GM06990 (cell line): ENCODE results near the gene SYT7.

Experiments
- DNase-seq: peaks from one replicate; pipeline ENCODE4 v3.0.0-alpha.2; 2011; ENCODE audit not compliant: insufficient read length; ENCODE audit errors: extremely low read depth
- H3K27me3 ChIP-seq: replicated peaks from 2 replicates; pipeline ENCODE4 v1.6.0; 2011; ENCODE audit warnings: low read length; ENCODE audit not compliant: control insufficient read depth, insufficient read depth
- H3K36me3 ChIP-seq: 2 replicates; pipeline ENCODE4 v1.5.1; 2011; ENCODE audit warnings: low read length; ENCODE audit not compliant: control insufficient read depth, insufficient read depth
- H3K4me3 ChIP-seq: replicated peaks from 2 replicates; pipeline ENCODE4 v1.5.1; 2011; ENCODE audit warnings: low read depth, mild to moderate bottlenecking, control low read depth, low read length
- TF ChIP-seq, protein P1 (sequence below): IDR thresholded peaks from 2 replicates; pipeline ENCODE4 v1.5.1; 2011; ENCODE audit warnings: low read length, control low read depth, mild to moderate bottlenecking, inconsistent platforms; ENCODE audit not compliant: insufficient read depth, poor library complexity, severe bottlenecking

The SYT7 gene

DNA sequence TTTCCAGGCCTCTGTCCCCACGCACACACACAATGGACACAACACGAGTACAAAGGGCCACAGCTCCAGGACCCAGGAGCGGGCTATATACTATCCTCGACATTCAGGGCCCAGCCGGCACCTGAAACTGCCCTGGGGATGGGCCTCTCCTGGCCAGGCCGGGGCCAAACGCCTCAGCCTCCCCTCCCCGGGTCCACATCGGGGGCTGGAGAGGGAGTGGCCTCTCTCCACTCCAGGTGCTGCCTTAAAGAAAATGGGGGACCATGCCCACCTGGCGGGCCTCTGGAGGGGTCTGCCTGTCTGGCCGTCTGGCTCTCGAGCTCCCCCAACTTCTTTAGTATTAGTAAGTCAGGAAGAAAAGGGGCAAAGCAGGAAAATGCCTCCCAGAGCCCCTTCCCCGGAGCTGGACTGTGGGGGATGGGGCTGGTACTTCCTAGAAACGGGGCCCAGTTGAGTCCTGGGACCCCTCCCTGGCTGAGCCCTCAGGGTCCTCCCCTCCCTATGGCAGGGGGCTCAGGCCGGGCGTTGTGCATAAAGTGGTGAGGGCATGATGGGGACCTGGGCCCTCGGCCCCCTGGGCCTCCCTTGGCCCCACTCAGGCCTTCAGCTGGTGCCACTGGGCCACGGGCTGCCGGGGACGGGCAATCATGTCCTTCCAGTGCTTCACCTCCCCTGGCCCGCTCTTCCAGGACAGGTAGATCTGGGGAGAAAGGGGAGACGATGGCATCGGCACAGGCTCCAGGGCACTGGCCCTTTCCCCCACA, 62.7 kb downstream of the SYT7 start:
- TF ChIP-seq, protein P1, sequence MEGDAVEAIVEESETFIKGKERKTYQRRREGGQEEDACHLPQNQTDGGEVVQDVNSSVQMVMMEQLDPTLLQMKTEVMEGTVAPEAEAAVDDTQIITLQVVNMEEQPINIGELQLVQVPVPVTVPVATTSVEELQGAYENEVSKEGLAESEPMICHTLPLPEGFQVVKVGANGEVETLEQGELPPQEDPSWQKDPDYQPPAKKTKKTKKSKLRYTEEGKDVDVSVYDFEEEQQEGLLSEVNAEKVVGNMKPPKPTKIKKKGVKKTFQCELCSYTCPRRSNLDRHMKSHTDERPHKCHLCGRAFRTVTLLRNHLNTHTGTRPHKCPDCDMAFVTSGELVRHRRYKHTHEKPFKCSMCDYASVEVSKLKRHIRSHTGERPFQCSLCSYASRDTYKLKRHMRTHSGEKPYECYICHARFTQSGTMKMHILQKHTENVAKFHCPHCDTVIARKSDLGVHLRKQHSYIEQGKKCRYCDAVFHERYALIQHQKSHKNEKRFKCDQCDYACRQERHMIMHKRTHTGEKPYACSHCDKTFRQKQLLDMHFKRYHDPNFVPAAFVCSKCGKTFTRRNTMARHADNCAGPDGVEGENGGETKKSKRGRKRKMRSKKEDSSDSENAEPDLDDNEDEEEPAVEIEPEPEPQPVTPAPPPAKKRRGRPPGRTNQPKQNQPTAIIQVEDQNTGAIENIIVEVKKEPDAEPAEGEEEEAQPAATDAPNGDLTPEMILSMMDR = no peak
- Histone ChIP-seq H3K4me3 (no peak overlapping the region), H3K36me3 (no peaks in the 10 kb centered on the region), H3K27me3 (peaks cover 1% of the 10 kb centered on the region)
- DNase-seq = no peak

DNA sequence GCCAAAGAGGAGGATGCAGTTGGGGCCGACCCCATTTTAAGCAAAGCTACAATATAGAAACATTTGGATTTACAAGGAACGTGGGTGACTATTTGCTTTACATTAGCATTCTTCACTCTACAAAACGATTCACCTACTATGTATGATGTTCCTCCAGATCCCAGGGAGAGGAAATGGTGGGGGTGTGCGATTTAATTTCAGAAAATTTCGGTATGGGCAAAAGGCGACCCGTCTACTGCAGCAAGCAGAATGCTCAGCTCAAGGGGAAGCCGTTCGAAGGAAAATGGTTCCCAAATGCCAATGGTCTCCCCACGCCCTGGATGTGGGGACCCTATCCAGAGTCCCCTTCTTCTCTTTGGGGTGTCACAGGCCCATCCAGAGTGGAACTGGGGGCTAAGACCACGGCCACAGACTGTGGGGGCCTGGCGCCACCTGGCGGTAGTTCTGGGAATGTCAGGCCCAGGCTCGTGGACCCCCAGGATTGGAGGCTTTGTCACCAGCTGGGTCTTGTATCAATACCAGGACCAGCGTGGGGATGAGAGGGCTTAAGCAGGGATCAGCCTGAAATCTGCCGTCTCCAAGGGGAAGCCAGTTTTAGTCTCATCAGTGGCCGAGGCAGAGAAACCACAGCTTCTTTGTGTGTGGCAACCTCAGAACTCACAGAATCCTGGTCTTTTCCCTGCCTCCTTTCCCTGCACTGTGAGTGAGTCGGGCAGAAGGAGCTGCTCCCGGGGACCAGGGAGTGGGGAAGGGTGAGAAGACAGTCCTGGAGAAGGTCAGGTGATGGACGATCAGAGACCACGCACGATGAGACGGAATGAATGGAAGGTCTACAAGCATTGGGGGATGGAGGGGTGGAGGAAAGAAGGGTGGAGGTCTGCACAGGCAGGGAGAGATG, 64.0 kb downstream of the SYT7 start:
- peaks cover 1% of the 10 kb centered on the region for H3K27me3 ChIP-seq
- peak; percentile 54 for DNase-seq
- H3K36me3 ChIP-seq = no peaks in the 10 kb centered on the region
- TF ChIP-seq, protein P1 = peak; percentile 99
- H3K4me3 ChIP-seq = no peak overlapping the region

DNA sequence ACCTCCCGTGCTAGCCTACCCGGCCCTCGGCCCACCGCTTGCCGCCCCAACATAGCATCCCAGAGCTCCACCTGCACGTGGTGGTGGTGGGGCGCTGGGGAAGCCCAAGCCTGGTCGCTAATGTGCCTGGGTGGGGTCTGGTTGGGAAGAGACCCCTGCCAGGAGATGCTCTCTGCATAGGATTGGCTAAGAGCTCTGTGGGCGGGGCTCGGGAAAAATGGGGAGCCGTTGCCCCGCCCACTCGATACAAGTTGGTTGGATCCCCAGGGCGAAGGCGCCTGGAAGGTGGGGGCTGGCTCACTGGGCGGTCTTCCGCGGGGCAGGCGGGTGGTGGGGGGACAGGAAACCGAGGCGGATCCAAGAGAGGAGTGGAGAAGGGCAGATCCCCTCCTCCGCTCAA, 64.7 kb downstream of the SYT7 start:
- TF ChIP-seq, protein P1 = no peak
- peaks cover 1% of the 10 kb centered on the region for H3K27me3 ChIP-seq
- H3K4me3 ChIP-seq = no peak overlapping the region
- no peaks in the 10 kb centered on the region for H3K36me3 ChIP-seq
- no peak for DNase-seq

DNA sequence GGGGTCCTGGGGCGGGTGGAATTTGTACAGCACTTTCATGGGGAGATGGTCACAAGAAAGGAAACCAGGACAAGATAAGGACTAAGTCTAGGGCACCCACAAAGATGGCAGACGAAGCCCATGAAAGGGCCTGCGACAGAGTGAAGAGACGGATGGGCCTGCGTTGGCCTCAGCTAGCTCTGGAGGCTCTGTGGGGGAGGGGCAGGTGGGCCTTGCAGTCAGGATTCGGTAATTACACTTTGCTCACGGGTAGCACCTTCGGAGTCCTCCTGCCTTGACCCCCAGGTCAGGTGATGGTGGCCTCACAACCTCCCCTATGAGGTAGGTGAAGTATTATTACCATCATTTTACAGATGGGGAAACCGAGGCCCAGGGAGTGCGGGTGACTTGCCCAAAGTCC, 65.2 kb downstream of the SYT7 start:
- no peaks in the 10 kb centered on the region for H3K36me3 ChIP-seq
- H3K27me3 ChIP-seq = peaks cover 1% of the 10 kb centered on the region
- no peak overlapping the region for H3K4me3 ChIP-seq
- TF ChIP-seq, protein P1 = no peak
- DNase-seq = no peak

DNA sequence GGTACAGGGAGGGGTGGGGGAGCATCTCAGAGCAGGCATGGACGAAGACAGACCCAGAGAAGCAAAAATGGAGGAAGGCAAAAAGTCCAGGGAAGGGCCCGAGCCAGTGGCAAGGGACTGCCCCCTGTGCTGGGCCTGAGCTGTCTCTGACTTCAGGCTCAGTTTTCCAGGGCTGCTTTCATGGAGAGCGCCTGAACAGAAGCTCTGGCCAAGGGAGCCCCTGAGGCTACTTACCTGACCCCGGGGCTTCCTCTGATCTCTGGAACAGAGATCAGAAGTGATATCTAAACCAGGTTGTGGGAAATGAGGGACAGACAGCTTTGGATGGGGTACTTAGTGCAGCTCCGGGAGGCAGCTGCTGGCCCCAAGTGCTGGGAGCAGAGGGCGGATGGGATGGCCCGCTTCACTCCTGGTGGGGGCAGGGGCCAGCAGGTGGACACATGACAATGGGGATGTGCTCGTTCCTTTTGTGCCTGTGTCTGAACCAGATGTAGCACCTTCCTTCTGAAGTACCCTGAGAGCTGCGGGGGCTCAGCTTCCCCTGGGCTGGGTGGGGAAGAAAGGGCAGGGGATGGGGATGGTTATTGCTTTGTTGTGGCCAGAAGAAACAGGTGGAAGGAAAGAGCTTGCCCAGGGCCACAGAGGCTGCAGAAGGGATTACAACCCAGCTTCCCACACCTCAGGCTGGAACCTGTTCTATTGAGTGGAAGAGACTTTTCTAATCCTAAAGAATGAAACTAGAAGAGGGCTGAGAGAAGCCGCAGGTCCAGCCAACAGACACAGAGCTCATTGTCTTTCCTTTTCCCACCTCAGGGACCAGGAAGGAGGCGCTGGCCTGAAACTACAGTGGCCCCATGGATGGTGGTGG, 66.6 kb downstream of the SYT7 start:
- TF ChIP-seq, protein P1 = no peak
- H3K27me3 ChIP-seq = peaks cover 1% of the 10 kb centered on the region
- DNase-seq = no peak
- no peaks in the 10 kb centered on the region for H3K36me3 ChIP-seq
- H3K4me3 ChIP-seq = no peak overlapping the region
